Adrenal gland (tissue), 5 donors: ENCODE measurements around the gene RBM19.

Experiments used
- CTCF ChIP-seq, 6 experiments: fragments of 450-650 bp in 4 of 6; fragments of 200-600 bp in 2 of 6; sonication (generic) in 1 of 6; IDR thresholded peaks; 1 replicate in 5 of 6; 2 replicates in 1 of 6; pipeline versions ENCODE4 v1.5.1 to v1.8.0; 2016 to 2021; ENCODE audit warnings: antibody characterized with exemption in 6 of 6, mild to moderate bottlenecking in 2 of 6, moderate library complexity in 1 of 6
- POLR2A ChIP-seq, 2 donors: fragments of 450-650 bp; IDR thresholded peaks; one replicate each; pipeline ENCODE4 v1.6.1; 2017; ENCODE audit warnings: antibody characterized with exemption in 2 of 2, mild to moderate bottlenecking in 2 of 2, moderate library complexity in 1 of 2
- donor health status: DM: no; HTN: no; CAD: no.

GRCh38 chr12:113940357-113941207 is 25.5 kb downstream of the RBM19 start:
- TF ChIP-seq CTCF (IDR thresholded peaks at IDR 0.05) (no peak), POLR2A (IDR thresholded peaks at IDR 0.05) (no peak)
